GM18861 (cell line): ENCODE results near the gene GBP3.
"Not testable (repeated sequence)": the region's sequence is repeated elsewhere in the genome, so short reads cannot be mapped to it uniquely, and the experiment has no call there.

Source experiments
- ATAC-seq: cut with Tn5 transposase; IDR thresholded peaks from one replicate; pipeline ENCODE4 v1.9.1; 2021; ENCODE audit not compliant: unreplicated experiment

Gene GBP3, protein sequence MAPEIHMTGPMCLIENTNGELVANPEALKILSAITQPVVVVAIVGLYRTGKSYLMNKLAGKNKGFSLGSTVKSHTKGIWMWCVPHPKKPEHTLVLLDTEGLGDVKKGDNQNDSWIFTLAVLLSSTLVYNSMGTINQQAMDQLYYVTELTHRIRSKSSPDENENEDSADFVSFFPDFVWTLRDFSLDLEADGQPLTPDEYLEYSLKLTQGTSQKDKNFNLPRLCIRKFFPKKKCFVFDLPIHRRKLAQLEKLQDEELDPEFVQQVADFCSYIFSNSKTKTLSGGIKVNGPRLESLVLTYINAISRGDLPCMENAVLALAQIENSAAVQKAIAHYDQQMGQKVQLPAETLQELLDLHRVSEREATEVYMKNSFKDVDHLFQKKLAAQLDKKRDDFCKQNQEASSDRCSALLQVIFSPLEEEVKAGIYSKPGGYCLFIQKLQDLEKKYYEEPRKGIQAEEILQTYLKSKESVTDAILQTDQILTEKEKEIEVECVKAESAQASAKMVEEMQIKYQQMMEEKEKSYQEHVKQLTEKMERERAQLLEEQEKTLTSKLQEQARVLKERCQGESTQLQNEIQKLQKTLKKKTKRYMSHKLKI

GRCh38 chr1:89022167-89022959 is at the start of gene GBP3:
TSS of gene GBP3 (minus strand) at chr1:89022866. CDS start at chr1:89020721, 2,145 bp downstream.
- peak; percentile 65 for ATAC-seq

- ATAC-seq = no peak
Measured at GRCh38 chr1:89070509-89070908, 47.8 kb upstream of the GBP3 start.

DNA sequence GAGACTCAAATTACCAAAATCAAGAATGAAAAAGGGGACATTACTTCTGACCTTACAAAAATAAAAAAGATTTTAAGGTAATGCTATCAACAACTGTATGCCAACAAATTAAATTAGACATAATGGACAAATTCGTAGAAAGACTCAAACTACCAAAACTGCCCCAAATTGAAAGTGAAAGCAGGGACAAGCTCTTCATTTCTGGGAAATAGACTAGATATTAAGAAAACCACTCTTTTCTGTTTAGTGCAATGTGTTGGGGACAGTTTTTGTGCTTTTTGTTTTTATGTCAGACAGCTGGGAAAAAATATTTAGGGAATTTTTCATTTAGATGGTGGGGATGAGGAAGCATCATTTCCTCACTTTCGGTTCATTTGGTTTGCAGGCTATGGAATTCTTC is 47.3 kb upstream of the GBP3 start:
- ATAC-seq = no peak

DNA sequence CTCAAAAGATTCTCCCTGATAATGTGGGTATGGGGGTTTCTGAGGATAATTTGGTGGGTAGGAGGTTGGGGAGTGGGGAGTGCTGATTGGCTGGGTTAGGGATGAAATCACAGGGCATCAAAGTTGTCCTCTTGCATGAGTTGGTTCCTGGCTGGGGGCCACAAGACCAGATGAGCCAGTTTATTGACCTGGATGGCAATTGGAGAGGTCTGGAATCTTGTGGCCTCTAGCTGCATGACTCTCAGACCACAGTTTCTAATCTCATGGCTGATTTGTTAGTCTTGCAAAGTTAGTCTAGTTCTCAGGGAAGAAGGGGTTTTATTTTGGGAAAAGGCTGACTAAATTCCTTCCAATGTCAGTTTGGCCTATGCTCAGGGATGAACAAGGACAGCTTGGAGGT is 45.6 kb upstream of the GBP3 start:
- no peak for ATAC-seq

GRCh38 chr1:89065079-89065868 is 42.6 kb upstream of the GBP3 start, which contains the start of gene GBP1:
TSS of gene GBP1 (minus strand) at chr1:89065208. CDS start at chr1:89063234, 1,974 bp downstream.
- ATAC-seq = peak; percentile 61

DNA sequence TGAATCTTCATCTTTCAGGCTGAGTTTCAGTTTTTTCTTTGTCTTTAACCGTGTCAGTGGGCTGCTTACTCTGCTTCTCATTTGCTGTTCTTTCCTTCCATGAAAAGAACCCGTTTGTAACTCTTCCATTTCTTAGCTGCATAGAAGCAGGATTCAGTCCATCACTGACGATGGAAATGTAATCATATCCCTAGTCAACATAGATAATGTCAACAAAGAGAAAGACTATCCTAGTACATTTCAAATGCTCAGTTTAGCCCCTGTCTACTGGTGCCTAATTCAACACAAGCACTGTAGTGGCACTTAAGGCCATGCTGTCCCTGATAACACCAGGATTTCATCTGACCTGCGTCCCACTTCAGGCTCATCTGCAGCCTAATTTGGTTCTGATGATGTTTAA is 42.0 kb upstream of the GBP3 start:
- ATAC-seq = peak; percentile 7

DNA sequence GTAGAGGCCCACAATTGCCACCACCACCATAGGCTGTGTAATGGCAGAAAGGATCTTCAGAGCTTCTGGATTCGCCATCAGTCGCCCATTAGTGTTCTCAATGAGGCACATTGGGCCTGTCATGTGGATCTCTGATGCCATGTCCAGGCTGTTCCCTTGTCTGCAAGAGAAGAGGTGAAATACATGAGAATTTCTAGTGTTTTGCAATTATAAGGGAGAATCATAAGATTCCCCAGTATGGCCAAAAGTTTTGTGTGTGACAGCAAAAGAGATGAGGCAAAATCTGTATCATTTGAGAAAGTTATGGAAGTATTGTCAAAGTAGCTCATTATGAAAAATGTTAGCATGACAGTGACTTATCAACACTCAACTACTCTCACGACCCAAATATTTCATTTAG is 40.4 kb upstream of the GBP3 start:
- ATAC-seq = no peak

DNA sequence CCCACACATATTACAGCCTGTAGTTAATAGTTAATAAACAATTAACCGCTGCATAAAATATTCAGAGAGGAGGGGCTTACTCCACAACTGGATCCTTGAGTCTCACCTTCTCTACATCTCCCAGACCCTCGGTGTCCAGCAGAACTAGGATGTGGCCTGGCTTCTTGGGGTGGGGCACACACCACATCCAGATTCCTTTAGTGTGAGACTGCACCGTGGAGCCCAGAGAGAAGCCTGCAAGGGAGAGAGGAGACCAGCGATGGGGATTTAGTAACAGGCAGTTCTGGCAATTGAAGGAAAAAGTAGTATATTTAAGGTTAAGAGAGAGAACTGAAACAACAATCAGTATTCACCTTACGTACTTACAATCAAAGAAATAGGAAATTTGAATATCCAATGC is 37.4 kb upstream of the GBP3 start:
- no peak for ATAC-seq

- ATAC-seq = no peak
Measured at GRCh38 chr1:89051955-89052312, 29.3 kb upstream of the GBP3 start.

GRCh38 chr1:89051300-89051954 is 28.8 kb upstream of the GBP3 start:
- no peak for ATAC-seq

- ATAC-seq = no peak
Measured at GRCh38 chr1:89050649-89051033, 28.0 kb upstream of the GBP3 start.

GRCh38 chr1:89049901-89050648 is 27.4 kb upstream of the GBP3 start:
- not testable (repeated sequence) for ATAC-seq

GRCh38 chr1:89049187-89049586 is 26.5 kb upstream of the GBP3 start:
- not testable (repeated sequence) for ATAC-seq

DNA sequence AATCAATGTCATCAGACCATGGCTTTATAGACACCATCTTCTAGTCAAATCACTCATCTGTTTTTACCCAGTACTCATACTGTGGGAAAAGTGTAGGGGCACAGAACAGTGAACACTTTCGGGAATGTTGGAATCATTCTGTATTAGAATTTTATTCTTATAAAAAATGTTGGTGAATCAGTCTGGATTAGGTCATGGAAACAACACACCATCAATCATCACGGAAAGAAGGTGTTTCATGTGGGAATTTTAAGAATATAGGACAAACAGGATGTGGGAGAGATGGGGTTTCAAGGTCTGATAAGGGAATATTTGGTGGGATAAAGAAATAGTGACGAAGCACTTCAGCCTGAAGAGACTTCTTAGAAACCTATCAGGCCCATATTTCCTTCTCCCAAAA is 25.1 kb upstream of the GBP3 start:
- no peak for ATAC-seq

DNA sequence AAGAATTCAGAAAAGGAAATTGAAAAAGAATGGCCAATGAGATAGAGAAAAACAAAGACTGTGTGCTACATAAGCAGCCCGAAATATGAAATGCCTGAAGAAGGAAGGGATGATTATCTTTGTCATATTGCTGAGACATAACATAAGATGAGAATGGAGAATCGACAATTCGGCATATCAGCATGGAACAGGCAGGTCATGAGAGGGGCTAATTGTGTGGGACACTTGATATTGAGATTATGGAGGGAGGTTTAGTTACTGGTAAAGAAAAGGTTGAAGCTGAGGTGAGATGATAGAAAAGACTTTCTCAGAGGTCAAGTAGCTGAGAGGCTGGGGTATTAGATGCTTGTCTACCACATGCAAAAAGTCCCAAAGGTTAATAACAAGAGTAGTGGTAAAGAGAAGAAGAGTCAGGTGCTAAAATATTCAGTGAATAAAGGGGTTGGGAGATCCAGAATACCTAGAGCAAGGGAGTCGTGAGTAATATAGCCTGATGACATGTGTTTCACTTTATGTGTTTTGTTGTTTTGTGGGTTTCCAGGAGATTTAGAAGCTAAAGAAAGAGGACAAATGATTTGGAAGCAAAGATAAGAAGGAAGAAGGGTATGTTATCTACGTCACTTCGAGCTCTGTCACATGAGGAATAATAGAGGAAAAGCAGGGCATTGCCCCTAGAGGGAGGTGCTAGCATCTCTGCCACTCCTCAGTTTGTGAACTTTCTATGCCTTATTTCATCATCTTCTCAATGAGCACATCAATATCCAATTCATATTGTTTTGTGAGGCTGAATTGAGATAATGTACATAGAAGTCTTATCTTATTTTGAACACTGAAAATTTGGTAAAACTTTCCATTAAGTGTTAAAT is 23.9 kb upstream of the GBP3 start:
- not testable (repeated sequence) for ATAC-seq

DNA sequence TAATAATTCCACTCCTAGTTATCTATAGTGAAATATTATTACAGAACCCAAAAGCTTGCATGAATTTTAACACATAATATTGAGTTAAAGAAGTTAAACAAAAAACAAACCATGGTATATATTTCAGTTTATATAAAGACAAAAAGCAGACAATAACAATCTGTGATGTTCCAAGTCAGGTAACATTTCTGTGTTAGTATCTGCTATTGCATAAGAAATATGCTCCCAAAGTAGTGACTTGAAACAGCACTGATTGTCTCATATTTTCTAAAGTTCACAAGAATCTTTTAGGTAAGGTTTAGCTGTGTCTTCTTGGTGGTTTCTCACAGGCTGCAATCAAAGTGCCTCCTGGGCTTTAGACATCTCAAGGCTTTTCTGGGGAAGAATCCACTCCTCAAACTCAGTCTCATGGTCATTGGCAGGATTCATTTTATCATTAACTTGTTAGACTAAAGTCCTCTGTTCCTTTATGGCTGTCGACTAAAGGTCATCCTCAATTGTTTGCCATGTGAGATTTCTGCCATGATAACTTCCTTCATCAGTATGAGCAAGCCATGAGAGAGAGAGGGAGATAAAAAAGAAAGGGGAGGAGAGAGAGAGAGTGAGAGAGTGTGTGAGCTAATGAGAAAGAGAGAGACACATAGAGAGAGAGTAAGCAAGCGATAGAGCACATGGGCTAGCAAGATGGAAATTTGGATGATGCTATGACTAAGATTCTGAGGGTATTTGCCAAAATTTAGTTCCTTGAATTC is 22.5 kb upstream of the GBP3 start:
- no peak for ATAC-seq

- ATAC-seq = no peak
Measured at GRCh38 chr1:89043940-89044339, 21.3 kb upstream of the GBP3 start.

- ATAC-seq = no peak
Measured at GRCh38 chr1:89042491-89042890, 19.8 kb upstream of the GBP3 start.
